22Rv1 (cell line): ENCODE results near the gene CHKA.

Source experiments
- ZFX ChIP-seq: fragments of 450-650 bp; IDR thresholded peaks from 2 replicates; pipeline ENCODE4 v1.6.1; 2017; ENCODE audit warnings: antibody characterized with exemption, borderline replicate concordance
- TF ChIP-seq, protein P1 (sequence below): fragments of 450-650 bp; IDR thresholded peaks from 2 replicates; pipeline ENCODE4 v1.5.1; 2017; ENCODE audit warnings: mild to moderate bottlenecking

- TF ChIP-seq, protein P1, sequence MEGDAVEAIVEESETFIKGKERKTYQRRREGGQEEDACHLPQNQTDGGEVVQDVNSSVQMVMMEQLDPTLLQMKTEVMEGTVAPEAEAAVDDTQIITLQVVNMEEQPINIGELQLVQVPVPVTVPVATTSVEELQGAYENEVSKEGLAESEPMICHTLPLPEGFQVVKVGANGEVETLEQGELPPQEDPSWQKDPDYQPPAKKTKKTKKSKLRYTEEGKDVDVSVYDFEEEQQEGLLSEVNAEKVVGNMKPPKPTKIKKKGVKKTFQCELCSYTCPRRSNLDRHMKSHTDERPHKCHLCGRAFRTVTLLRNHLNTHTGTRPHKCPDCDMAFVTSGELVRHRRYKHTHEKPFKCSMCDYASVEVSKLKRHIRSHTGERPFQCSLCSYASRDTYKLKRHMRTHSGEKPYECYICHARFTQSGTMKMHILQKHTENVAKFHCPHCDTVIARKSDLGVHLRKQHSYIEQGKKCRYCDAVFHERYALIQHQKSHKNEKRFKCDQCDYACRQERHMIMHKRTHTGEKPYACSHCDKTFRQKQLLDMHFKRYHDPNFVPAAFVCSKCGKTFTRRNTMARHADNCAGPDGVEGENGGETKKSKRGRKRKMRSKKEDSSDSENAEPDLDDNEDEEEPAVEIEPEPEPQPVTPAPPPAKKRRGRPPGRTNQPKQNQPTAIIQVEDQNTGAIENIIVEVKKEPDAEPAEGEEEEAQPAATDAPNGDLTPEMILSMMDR, result no peak
- TF ChIP-seq ZFX, result no peak
Observed at GRCh38 chr11:68014157-68014946, 106.8 kb downstream of the CHKA start.
